IMR-90 (cell line): Measurements from ENCODE around the gene CTRB2. TPM values are rescaled to one million over a fixed set of nuclear protein-coding genes. Genes with fewer than 3 reads are reported as not detected.

Experiments used
- ATAC-seq: fragments of 200-7000 bp; cut with Tn5 transposase; 2 replicates; pipeline ENCODE4 v1.9.1; 2020; ENCODE audit warnings: low read depth, mild to moderate bottlenecking, moderate library complexity
- BruUV-seq: library from RNA; stranded (reverse); fragments of 400-500 nt; replicated peaks from 2 replicates; lab custom pipeline; 2021; lab: Mats Ljungman, UMichigan
- CTCF ChIA-PET: fragments of 300-600 bp; formaldehyde crosslinking; extraction: SDS; loops from one replicate; lab custom pipeline; 2021; ENCODE audit warnings: antibody characterized with exemption; lab: Yijun Ruan, JAX
- POLR2A ChIA-PET: fragments of 300-600 bp; sonication (Branson Sonifier 250); formaldehyde crosslinking; loops from one replicate; lab custom pipeline; 2022; ENCODE audit warnings: antibody characterized with exemption; ENCODE audit not compliant: unreplicated experiment; lab: Charles Lee
- DNase-seq: peaks from one replicate; pipeline ENCODE4 v3.0.0; 2013
- H2AFZ ChIP-seq: replicated peaks from 2 replicates; pipeline ENCODE3; 2013; ENCODE audit warnings: low read length, mild to moderate bottlenecking; ENCODE audit not compliant: poor library complexity
- H2AK5ac ChIP-seq: 2 replicates; pipeline ENCODE4 v1.6.1; 2013; ENCODE audit warnings: low read depth, low read length, inconsistent platforms
- H2AK9ac ChIP-seq: replicated peaks from 2 replicates; pipeline ENCODE3; 2013; ENCODE audit warnings: mild to moderate bottlenecking, low read depth, low read length, moderate library complexity; ENCODE audit not compliant: poor library complexity
- H2BK120ac ChIP-seq: 2 replicates; pipeline ENCODE4 v1.6.1; 2013; ENCODE audit warnings: low read depth, low read length, inconsistent platforms
- H2BK15ac ChIP-seq: 3 replicates; pipeline ENCODE4 v1.6.1; 2013; ENCODE audit warnings: low read depth, low read length, inconsistent platforms
- H2BK20ac ChIP-seq: 2 replicates; pipeline ENCODE4 v1.6.1; 2013; ENCODE audit warnings: low read depth, mild to moderate bottlenecking, inconsistent platforms, low read length, moderate library complexity
- H2BK5ac ChIP-seq: 2 replicates; pipeline ENCODE4 v1.6.1; 2013; ENCODE audit warnings: mild to moderate bottlenecking, low read depth, low read length, inconsistent platforms; ENCODE audit not compliant: poor library complexity, severe bottlenecking
- H3K14ac ChIP-seq: replicated peaks from 2 replicates; pipeline ENCODE4 v1.6.1; 2013; ENCODE audit warnings: low read depth, low read length, inconsistent platforms
- H3K18ac ChIP-seq: 2 replicates; pipeline ENCODE4 v1.6.1; 2013; ENCODE audit warnings: low read depth, low read length, control low read depth
- H3K23ac ChIP-seq: 2 replicates; pipeline ENCODE4 v1.6.1; 2013; ENCODE audit warnings: low read depth, low read length, inconsistent platforms
- H3K27ac ChIP-seq: 2 replicates; pipeline ENCODE4 v1.5.1; 2013; ENCODE audit warnings: mild to moderate bottlenecking, control low read depth, low read length; ENCODE audit not compliant: insufficient read depth
- H3K27me3 ChIP-seq: 2 replicates; pipeline ENCODE4 v1.6.1; 2013; ENCODE audit warnings: low read length; ENCODE audit not compliant: control insufficient read depth, insufficient read depth
- H3K36me3 ChIP-seq: 2 replicates; pipeline ENCODE4 v1.6.1; 2013; ENCODE audit warnings: low read length, mixed read lengths; ENCODE audit not compliant: control insufficient read depth, insufficient read depth
- H3K4ac ChIP-seq: 2 replicates; pipeline ENCODE4 v1.6.1; 2013; ENCODE audit warnings: low read depth, low read length, inconsistent platforms
- H3K4me1 ChIP-seq: 2 replicates; pipeline ENCODE4 v1.6.1; 2013; ENCODE audit warnings: low read length, mixed read lengths; ENCODE audit not compliant: control insufficient read depth, insufficient read depth
- H3K4me2 ChIP-seq: 2 replicates; pipeline ENCODE4 v1.6.1; 2013; ENCODE audit warnings: low read depth, mild to moderate bottlenecking, control low read depth, low read length, moderate library complexity
- H3K4me3 ChIP-seq: 2 replicates; pipeline ENCODE4 v1.5.1; 2013; ENCODE audit warnings: low read depth, mild to moderate bottlenecking, control low read depth, low read length, moderate library complexity; ENCODE audit not compliant: insufficient read depth
- H3K56ac ChIP-seq: 2 replicates; pipeline ENCODE4 v1.6.1; 2013; ENCODE audit warnings: low read length, inconsistent platforms; ENCODE audit not compliant: insufficient read depth; ENCODE audit errors: extremely low read depth
- H3K79me1 ChIP-seq, 2 experiments: 2 replicates each; pipeline ENCODE4 v1.6.1; 2013; ENCODE audit warnings: low read length in 2 of 2, inconsistent platforms in 1 of 2, low read depth in 1 of 2
- H3K9ac ChIP-seq: 2 replicates; pipeline ENCODE4 v1.6.1; 2013; ENCODE audit warnings: low read depth, low read length, control low read depth
- H3K9me1 ChIP-seq: 2 replicates; pipeline ENCODE4 v1.6.1; 2013; ENCODE audit warnings: low read length, inconsistent platforms; ENCODE audit not compliant: insufficient read depth
- H3K9me3 ChIP-seq: 2 replicates; pipeline ENCODE4 v1.6.1; 2013; ENCODE audit warnings: low read length; ENCODE audit not compliant: control insufficient read depth, insufficient read depth
- H4K20me1 ChIP-seq: 2 replicates; pipeline ENCODE4 v1.6.1; 2013; ENCODE audit warnings: low read length, inconsistent platforms; ENCODE audit not compliant: insufficient read depth
- H4K5ac ChIP-seq: 2 replicates; pipeline ENCODE4 v1.6.1; 2013; ENCODE audit warnings: mild to moderate bottlenecking, low read depth, low read length, control low read depth
- H4K8ac ChIP-seq, 2 experiments: 2 replicates each; pipeline ENCODE4 v1.6.1; 2013; ENCODE audit warnings: low read depth in 2 of 2, low read length in 2 of 2, control low read depth in 1 of 2, inconsistent platforms in 1 of 2
- H4K91ac ChIP-seq: 2 replicates; pipeline ENCODE4 v1.6.1; 2013; ENCODE audit warnings: low read depth, low read length, inconsistent platforms; ENCODE audit not compliant: insufficient read depth
- BHLHE40 ChIP-seq: fragments of 150-350 bp; IDR thresholded peaks from 2 replicates; pipeline ENCODE4 v1.6.1; 2016; ENCODE audit warnings: mild to moderate bottlenecking, low read depth, low read length
- CEBPB ChIP-seq: IDR thresholded peaks from 2 replicates; pipeline ENCODE4 v1.6.1; 2012; ENCODE audit warnings: low read depth, low read length, improper control_type of control experiment
- CHD1 ChIP-seq: IDR thresholded peaks from 2 replicates; pipeline ENCODE4 v1.6.1; 2012; ENCODE audit warnings: low read depth, low read length, improper control_type of control experiment
- FOS ChIP-seq: fragments of 150-350 bp; IDR thresholded peaks from 2 replicates; pipeline ENCODE4 v1.6.1; 2016; ENCODE audit warnings: low read depth, low read length
- MAFK ChIP-seq: IDR thresholded peaks from 2 replicates; pipeline ENCODE4 v1.6.1; 2012; ENCODE audit warnings: low read depth, low read length, improper control_type of control experiment
- MAZ ChIP-seq: IDR thresholded peaks from 2 replicates; pipeline ENCODE4 v1.6.1; 2012; ENCODE audit warnings: low read depth, mild to moderate bottlenecking, low read length, improper control_type of control experiment, moderate library complexity, borderline replicate concordance
- MXI1 ChIP-seq: IDR thresholded peaks from 2 replicates; pipeline ENCODE4 v1.6.1; 2012; ENCODE audit warnings: low read depth, mild to moderate bottlenecking, low read length, moderate library complexity, borderline replicate concordance
- POLR2A ChIP-seq: IDR thresholded peaks from 2 replicates; pipeline ENCODE4 v1.6.1; 2012; ENCODE audit warnings: mild to moderate bottlenecking, low read depth, low read length
- RAD21 ChIP-seq: IDR thresholded peaks from 2 replicates; pipeline ENCODE4 v1.6.1; 2012; ENCODE audit warnings: low read length, improper control_type of control experiment
- RCOR1 ChIP-seq: IDR thresholded peaks from 2 replicates; pipeline ENCODE4 v1.6.1; 2012; ENCODE audit warnings: mild to moderate bottlenecking, low read length, improper control_type of control experiment; ENCODE audit not compliant: insufficient replicate concordance
- RFX5 ChIP-seq: IDR thresholded peaks from 2 replicates; pipeline ENCODE4 v1.8.0; 2012; ENCODE audit warnings: low read depth, mild to moderate bottlenecking, low read length, moderate library complexity
- SMC3 ChIP-seq: fragments of 150-350 bp; IDR thresholded peaks from 2 replicates; pipeline ENCODE4 v1.6.1; 2016; ENCODE audit warnings: low read depth, mild to moderate bottlenecking, antibody characterized with exemption, low read length, moderate library complexity
- USF2 ChIP-seq: fragments of 150-350 bp; IDR thresholded peaks from 2 replicates; pipeline ENCODE4 v1.6.1; 2017; ENCODE audit warnings: mild to moderate bottlenecking, antibody characterized with exemption, low read length, low read depth
- WGBS, 2 experiments: methylation state at CpG; one replicate each; pipeline versions ENCODE4 v1.1.5 to v1.1.7; 2013; ENCODE audit warnings: missing lambda C conversion rate in 2 of 2; ENCODE audit not compliant: insufficient read length in 1 of 2; ENCODE audit errors: extremely low coverage in 2 of 2; 5-methylcytosine and 5-hydroxymethylcytosine counted together
- dilution Hi-C: fragments of 300-500 bp; cut with HindIII; formaldehyde crosslinking; loops from one replicate; pipeline ENCODE4 v1.14.3; 2018; ENCODE audit warnings: low sequenced_read_pairs; ENCODE audit not compliant: unreplicated experiment
- in situ Hi-C: fragments of 300-500 bp; cut with MboI; formaldehyde crosslinking; loops from 3 replicates; pipeline ENCODE4 v1.14.3; 2019; ENCODE audit warnings: low sequenced_read_pairs, inconsistent platforms, mixed read lengths
- intact Hi-C: fragments of 100-400 bp; cut with micrococcal nuclease; formaldehyde crosslinking; loops from 2 replicates; pipeline ENCODE4 v1.10.0; 2022
- polyA plus RNA-seq, 3 experiments: library from polyadenylated mRNA; depleted of rRNA; stranded (reverse); fragments of >200 nt; gene quantifications; 2 replicates each; pipeline ENCODE4 v1.2.3, GENCODE V29; 2012; ENCODE audit warnings: low replicate concordance in 1 of 3
- total RNA-seq: library from RNA; depleted of rRNA; stranded (reverse); fragments of >200 nt; gene quantifications from 2 replicates; pipeline ENCODE4 v1.2.3, GENCODE V29; 2012

The CTRB2 gene
- total and polyA plus RNA-seq, 2 of the 4 experiments (the other 2 are of a cell fraction): not detected

- H3K9me1 ChIP-seq: no peaks in the 10 kb centered on the region
- dilution Hi-C loops: no loop called here
Measured at GRCh38 chr16:75189638-75190245, 17.2 kb downstream of the CTRB2 start.

More at GRCh38 chr16:75189638-75190245, 17.2 kb downstream of the CTRB2 start:
- Histone ChIP-seq H3K4me3 (no peak overlapping the region), H2AFZ (no peak overlapping the region), H3K4ac (no peak overlapping the region), H3K18ac (no peak overlapping the region), H4K20me1 (no peaks in the 10 kb centered on the region), H2BK120ac (no peak overlapping the region), H3K4me1 (no peaks in the 10 kb centered on the region), H3K4me2 (no peak overlapping the region), H2BK5ac (no peak overlapping the region), H2AK9ac (no peak overlapping the region), H4K91ac (no peak overlapping the region), H2BK15ac (no peak overlapping the region), H3K23ac (no peak overlapping the region), H3K56ac (no peak overlapping the region), H3K9ac (no peak overlapping the region), H2AK5ac (no peak overlapping the region), H3K27ac (no peak overlapping the region), H3K9me3 (no peaks in the 10 kb centered on the region; the same call in 1 of the 2 replicates), H2BK20ac (no peak overlapping the region), H3K36me3 (no peaks in the 10 kb centered on the region), H4K8ac (no peak overlapping the region), H3K14ac (no peak overlapping the region), H3K27me3 (peaks cover 5% of the 10 kb centered on the region; the same call in 1 of the 2 replicates), H4K5ac (no peak overlapping the region), H3K79me1 (no peaks in the 10 kb centered on the region)
- no peak for ATAC-seq
- CTCF ChIA-PET: no interaction called here
- no peak for DNase-seq
- in situ Hi-C loops: no loop called here
- no TSS peak for BruUV-seq
- no peak for TF ChIP-seq MAFK
- TF ChIP-seq CHD1: no peak
- TF ChIP-seq USF2: no peak
- TF ChIP-seq POLR2A: no peak
- no peak for TF ChIP-seq FOS
- no peak for TF ChIP-seq RAD21
- no peak for TF ChIP-seq CEBPB
- no peak for TF ChIP-seq MAZ
- no peak for TF ChIP-seq RCOR1
- TF ChIP-seq RFX5: no peak
- TF ChIP-seq MXI1: no peak
- TF ChIP-seq BHLHE40: no peak
- TF ChIP-seq SMC3: no peak
- POLR2A ChIA-PET: no interaction called here
- intact Hi-C loops: loop anchor here (10.0 kb wide), 1 partner anchor 435 kb away; the partner anchor contains the start of gene ADAT1
- 68% methylated on average over 3 of the region's 8 CpGs; no CpG with 5 or more reads in 1 of the 2 experiments for WGBS, 2 experiments
